ENCODE data around the gene GRIK1. TPM values are rescaled to one million over a fixed set of nuclear protein-coding genes. Genes with fewer than 3 reads are reported as not detected.

Gene GRIK1
- total RNA-seq, 1 experiment from 2014 or later, result not detected

- Histone ChIP-seq H3K27me3 (replicated peaks; ENCODE audit: control insufficient read depth, insufficient read depth, low read length) (no peaks in the 10 kb centered on the region), H3K4me3 (ENCODE audit: low read depth, low read length) (no peak overlapping the region), H3K36me3 (ENCODE audit: control insufficient read depth, insufficient read depth, low read length) (no peaks in the 10 kb centered on the region), H3K4me1 (no peaks in the 10 kb centered on the region), H3K9me3 (no peaks in the 10 kb centered on the region)
- Mint-ChIP-seq H3K36me3 (ENCODE audit: insufficient read depth, unreplicated experiment) (no peaks in the 10 kb centered on the region), H3K27me3 (ENCODE audit: insufficient read depth, unreplicated experiment) (peaks cover 13% of the 10 kb centered on the region), H3K4me1 (ENCODE audit: low read depth, unreplicated experiment) (no peaks in the 10 kb centered on the region), H3K9me3 (ENCODE audit: unreplicated experiment) (no peaks in the 10 kb centered on the region), H3K27ac (ENCODE audit: unreplicated experiment) (no peak overlapping the region), H3K4me3 (ENCODE audit: unreplicated experiment) (no peak overlapping the region)
- intact Hi-C loops (cut with micrococcal nuclease; ENCODE audit: unreplicated experiment), result no loop called here
- ChIA-PET POLR2A (no interaction called here), CTCF (no interaction called here)
- no peak for TF ChIP-seq CTCF (IDR thresholded peaks at IDR 0.05; ENCODE audit: insufficient read depth in 1 of 2, low read depth in 1 of 2, low read length in 1 of 2, severe bottlenecking in 1 of 2, unreplicated experiment in 1 of 2)
- no peak for DNase-seq
- BruUV-seq (replicated peaks), result no TSS peak
Observed at GRCh38 chr21:29701676-29702075, 238.1 kb downstream of the GRIK1 start.

- Mint-ChIP-seq H3K4me1 (ENCODE audit: low read depth, unreplicated experiment) (no peaks in the 10 kb centered on the region), H3K27ac (ENCODE audit: unreplicated experiment) (no peak overlapping the region), H3K9me3 (ENCODE audit: unreplicated experiment) (no peaks in the 10 kb centered on the region), H3K27me3 (ENCODE audit: insufficient read depth, unreplicated experiment) (peaks cover 13% of the 10 kb centered on the region), H3K4me3 (ENCODE audit: unreplicated experiment) (no peak overlapping the region), H3K36me3 (ENCODE audit: insufficient read depth, unreplicated experiment) (no peaks in the 10 kb centered on the region)
- Histone ChIP-seq H3K4me3 (ENCODE audit: low read depth, low read length) (no peak overlapping the region), H3K27me3 (replicated peaks; ENCODE audit: control insufficient read depth, insufficient read depth, low read length) (no peaks in the 10 kb centered on the region; the same call in 1 of the 2 replicates), H3K36me3 (ENCODE audit: control insufficient read depth, insufficient read depth, low read length) (no peaks in the 10 kb centered on the region), H3K4me1 (no peaks in the 10 kb centered on the region), H3K9me3 (no peaks in the 10 kb centered on the region)
- BruUV-seq (replicated peaks), result no TSS peak
- ChIA-PET POLR2A (no interaction called here), CTCF (no interaction called here)
- TF ChIP-seq CTCF (IDR thresholded peaks at IDR 0.05; ENCODE audit: insufficient read depth in 1 of 2, low read depth in 1 of 2, low read length in 1 of 2, severe bottlenecking in 1 of 2, unreplicated experiment in 1 of 2), result no peak
- DNase-seq, result no peak
- intact Hi-C loops (cut with micrococcal nuclease; ENCODE audit: unreplicated experiment), result loop anchor here (10.0 kb wide), 1 partner anchor 147 kb away; no protein-coding TSS in a partner anchor
Observed at GRCh38 chr21:29697555-29698193, 242.1 kb downstream of the GRIK1 start.

GRCh38 chr21:29696937-29697336, 242.9 kb downstream of the GRIK1 start:
- H3K9me3 ChIP-seq, result no peaks in the 10 kb centered on the region
- Mint-ChIP-seq H3K36me3 (ENCODE audit: insufficient read depth, unreplicated experiment) (no peaks in the 10 kb centered on the region), H3K9me3 (ENCODE audit: unreplicated experiment) (no peaks in the 10 kb centered on the region), H3K4me1 (ENCODE audit: low read depth, unreplicated experiment) (no peaks in the 10 kb centered on the region), H3K27me3 (ENCODE audit: insufficient read depth, unreplicated experiment) (peaks cover 17% of the 10 kb centered on the region), H3K4me3 (ENCODE audit: unreplicated experiment) (no peak overlapping the region), H3K27ac (ENCODE audit: unreplicated experiment) (no peak overlapping the region)
- BruUV-seq (replicated peaks), result no TSS peak
- no peaks in the 10 kb centered on the region for H3K4me1 ChIP-seq
- DNase-seq, result no peak
- no peaks in the 10 kb centered on the region for H3K36me3 ChIP-seq (ENCODE audit: control insufficient read depth, insufficient read depth, low read length)
- H3K27me3 ChIP-seq (replicated peaks; ENCODE audit: control insufficient read depth, insufficient read depth, low read length), result no peaks in the 10 kb centered on the region; the same call in 1 of the 2 replicates
- POLR2A ChIA-PET, result no interaction called here
- CTCF ChIA-PET, result no interaction called here
- TF ChIP-seq CTCF (IDR thresholded peaks at IDR 0.05; ENCODE audit: insufficient read depth in 1 of 2, low read depth in 1 of 2, low read length in 1 of 2, severe bottlenecking in 1 of 2, unreplicated experiment in 1 of 2), result no peak
- intact Hi-C loops (cut with micrococcal nuclease; ENCODE audit: unreplicated experiment), result loop anchor here (10.0 kb wide), 1 partner anchor 148 kb away; no protein-coding TSS in a partner anchor
- no peak overlapping the region for H3K4me3 ChIP-seq (ENCODE audit: low read depth, low read length)

All from Caco-2 (cell line).